Stimulated activated CD8-positive, alpha-beta memory T cell treated with anti-CD3 and anti-CD28 coated beads, Interleukin-4, amount 100 ng/mL, for 4 hours (primary cell): ENCODE results near the gene HAGH.

Experiments used
- DNase-seq, 2 donors: peaks; one replicate each; pipeline ENCODE4 v3.0.0-alpha.2; 2020; ENCODE audit warnings: low read depth in 2 of 2, low spot score in 1 of 2

Gene HAGH

DNA sequence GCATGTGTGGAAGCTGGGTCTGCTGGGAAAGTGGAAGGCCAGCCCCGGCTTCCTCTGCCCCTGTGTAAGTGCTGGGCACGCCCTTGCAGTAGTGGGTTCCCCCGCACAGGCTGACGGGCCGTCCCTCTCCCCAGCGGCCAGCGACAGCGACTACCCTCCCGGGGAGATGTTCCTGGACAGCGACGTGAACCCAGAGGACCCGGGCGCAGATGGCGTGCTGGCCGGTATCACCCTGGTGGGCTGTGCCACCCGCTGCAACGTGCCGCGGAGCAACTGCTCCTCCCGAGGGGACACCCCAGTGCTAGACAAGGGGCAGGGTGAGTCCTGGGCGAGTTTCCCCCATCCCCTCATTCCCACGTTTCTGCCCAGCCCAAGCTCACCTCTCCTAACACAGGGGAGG, 60.8 kb downstream of the HAGH start:
- no peak for DNase-seq

DNA sequence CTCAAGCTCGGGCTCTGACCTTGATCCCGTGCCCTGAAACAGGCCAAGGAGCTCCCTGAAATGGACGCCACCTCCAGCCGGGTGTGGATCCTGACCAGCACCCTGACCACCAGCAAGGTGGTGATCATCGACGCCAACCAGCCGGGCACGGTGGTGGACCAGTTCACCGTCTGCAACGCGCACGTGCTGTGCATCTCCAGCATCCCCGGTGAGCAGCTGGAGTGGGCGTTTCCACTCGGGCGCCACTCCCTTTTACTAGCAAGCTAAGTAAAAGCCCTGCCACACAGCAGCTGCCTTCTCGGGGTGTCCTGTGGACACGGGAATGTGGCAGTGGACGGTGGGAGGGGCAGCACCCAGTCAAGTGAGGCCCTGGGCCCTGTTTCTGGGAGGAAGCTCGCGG, 61.7 kb downstream of the HAGH start:
- DNase-seq, result no peak

DNA sequence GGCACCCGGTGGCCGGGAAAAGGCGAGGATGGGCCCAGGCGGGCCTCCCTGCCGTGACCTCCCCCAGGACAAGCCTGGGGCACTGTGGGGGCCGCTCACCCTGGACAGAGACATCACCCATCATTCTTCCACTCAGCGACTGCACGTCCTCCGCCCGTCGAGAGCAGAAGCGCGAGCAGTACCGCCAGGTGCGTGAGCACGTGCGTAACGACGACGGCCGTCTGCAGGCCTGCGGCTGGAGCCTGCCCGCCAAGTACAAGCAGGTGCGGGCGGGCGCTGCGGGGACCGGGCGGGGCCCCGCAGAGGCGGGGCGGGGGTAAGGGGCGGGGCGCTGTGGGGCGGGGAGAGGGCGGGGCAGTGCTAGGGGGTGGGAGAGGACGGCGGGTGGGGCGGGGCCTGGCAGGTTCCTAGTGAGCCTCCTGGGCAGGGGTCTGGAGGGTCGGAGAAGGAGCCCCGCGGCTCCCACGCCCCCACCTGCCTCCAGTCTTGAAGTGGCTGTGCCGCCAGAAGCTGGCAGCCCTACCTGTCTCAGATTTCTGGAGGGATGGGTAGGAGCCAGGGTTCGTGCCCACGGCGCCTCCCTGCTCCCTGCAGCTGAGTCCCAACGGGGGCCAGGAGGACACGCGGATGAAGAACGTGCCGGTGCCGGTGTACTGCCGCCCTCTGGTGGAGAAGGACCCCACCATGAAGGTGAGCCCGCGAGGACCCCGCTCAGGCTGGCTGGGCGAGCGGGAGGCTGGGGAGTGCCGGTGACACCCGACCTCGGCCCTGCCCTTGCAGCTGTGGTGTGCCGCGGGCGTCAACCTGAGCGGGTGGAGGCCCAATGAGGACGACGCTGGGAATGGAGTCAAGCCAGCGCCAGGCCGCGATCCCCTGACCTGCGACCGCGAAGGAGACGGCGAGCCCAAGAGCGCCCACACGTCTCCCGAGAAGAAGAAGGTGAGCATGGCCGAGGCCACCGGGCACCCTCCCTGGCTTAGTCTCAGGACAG, 62.8 kb downstream of the HAGH start:
- DNase-seq, result no peak

DNA sequence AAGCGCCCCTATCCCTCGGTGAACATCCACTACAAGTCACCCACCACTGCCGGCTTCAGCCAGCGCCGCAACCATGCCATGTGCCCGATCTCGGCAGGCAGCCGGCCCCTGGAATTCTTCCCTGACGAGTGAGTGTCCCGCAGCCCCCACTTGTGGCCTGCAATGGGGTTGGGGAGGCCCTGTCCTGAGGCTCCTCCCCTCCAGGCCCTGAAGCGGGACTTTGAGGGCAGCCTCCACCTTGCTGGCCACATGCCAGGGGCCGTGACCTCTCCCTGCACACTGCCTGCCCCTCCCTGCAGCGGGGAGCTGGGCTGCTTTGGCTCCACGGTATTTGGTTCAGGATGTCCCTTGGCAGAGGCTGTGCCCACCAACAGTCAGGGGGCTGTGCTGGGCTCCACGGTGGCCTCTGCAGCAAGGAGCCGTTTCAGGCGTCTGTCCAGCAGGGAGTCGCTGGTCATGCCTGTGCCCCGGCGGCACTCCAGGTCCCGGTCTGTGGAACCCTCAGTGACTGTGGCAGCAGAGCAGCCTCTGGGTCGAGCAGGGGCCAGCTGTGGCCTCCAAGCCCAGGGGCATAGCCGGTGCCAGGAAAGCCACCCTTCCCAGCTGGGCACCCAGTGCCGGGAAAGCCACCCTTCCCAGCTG, 63.6 kb downstream of the HAGH start:
- no peak for DNase-seq

DNA sequence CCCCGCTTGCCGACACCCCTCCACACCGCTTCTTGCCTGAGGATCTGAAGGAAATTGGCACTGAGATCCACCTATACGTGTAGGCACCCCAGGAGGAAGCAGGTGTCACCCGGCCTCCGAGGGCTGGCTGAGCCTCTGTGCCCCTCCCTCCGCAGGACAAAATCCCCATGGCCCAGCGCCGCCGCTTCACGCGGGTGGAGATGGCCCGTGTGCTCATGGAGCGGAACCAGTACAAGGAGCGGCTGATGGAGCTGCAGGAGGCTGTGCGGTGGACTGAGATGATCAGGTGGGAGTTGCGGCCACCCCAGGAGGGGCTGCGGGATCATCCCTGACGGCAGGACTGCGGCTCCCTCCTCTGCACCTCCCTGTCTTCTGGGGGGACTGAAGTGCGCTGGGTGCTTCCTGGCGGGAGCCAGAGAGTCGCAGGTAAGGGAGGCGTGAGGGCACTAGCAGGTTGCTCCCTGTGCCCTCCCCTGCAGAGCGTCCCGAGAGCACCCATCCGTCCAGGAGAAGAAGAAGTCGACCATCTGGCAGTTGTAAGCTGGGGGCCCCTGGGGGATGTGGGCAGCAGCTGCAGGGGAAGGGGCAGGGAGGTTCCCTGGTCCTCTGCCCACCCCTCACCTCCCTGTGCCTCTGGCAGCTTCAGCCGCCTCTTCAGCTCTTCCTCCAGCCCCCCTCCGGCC, 64.3 kb downstream of the HAGH start:
- DNase-seq, result no peak

DNA sequence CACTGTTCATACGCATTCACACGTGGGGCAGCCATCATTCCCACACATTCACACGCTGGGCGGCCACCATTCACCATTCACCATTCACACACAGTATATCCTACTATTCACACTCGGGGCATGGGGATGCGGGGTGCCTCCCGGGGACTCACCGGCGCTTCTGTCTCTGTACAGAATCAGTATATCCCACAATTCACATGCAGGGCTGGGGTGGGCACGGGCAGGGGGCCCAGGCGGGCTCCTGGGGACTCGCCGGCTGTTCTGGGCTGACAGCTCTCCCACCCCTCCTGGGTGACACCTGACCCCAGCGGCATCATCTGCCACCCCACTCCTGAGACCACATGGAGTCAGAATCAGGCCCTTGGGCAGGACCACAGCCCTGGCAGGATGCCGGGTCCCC, 64.9 kb downstream of the HAGH start:
- DNase-seq, result no peak

DNA sequence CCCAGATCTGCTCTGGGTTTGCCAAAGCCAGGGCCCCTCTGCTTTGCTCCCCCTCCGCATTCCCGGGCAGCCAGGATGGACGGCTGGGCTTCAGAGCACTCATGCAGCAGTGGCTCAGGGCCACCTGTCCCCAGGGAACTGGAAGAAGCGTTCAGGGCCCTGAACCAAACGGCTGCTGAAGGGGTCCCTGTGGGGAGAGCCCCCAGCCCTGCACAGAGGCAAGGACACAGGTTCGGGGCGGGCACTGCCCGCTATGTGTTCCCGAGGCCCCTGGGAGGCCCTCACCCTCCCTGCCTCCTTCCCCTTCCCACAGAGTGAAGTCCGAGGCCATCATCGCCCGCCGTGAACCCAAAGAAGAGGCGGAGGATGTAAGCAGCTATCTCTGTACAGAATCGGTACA, 65.7 kb downstream of the HAGH start:
- DNase-seq, result no peak

DNA sequence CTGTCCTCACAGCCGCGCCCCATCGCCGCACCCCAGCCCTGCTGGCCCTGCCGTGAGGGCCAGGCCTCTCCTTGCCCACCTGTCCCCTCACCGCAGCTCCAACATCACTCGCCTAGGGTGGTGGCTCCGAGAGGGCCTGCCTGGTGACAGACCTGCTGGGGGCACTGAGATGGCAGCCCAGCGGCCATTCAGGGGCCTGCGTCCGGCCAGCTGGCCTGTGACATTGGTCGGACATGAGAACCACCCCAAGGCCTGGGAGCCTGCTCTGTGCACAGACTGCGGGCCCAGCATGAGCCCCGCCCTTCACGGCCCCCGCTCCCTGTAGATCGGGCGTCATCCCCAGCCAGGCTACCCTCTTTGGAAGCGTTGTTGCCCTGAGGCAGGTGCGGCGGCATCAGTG, 67.1 kb downstream of the HAGH start:
- no peak for DNase-seq

DNA sequence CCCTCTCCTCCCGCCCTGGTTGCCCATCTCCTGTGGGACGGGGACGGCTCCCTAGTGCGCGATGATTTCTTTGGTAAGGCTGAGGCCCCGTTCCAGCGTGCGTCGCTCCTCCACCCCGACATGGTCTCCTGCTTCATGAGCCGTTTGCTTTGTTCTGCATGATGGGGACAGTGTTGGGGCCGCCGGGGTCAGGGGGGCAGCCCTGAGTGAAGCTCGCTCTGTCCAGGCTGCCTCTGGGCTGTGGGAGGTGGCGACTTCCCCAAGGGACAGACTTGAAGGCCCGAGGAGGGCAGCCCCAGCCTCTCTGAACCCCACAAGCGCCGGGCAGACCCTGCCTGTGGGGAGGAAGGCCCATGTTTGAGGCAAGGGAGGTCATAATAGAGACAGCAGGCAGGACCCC, 67.7 kb downstream of the HAGH start:
- DNase-seq, result no peak

DNA sequence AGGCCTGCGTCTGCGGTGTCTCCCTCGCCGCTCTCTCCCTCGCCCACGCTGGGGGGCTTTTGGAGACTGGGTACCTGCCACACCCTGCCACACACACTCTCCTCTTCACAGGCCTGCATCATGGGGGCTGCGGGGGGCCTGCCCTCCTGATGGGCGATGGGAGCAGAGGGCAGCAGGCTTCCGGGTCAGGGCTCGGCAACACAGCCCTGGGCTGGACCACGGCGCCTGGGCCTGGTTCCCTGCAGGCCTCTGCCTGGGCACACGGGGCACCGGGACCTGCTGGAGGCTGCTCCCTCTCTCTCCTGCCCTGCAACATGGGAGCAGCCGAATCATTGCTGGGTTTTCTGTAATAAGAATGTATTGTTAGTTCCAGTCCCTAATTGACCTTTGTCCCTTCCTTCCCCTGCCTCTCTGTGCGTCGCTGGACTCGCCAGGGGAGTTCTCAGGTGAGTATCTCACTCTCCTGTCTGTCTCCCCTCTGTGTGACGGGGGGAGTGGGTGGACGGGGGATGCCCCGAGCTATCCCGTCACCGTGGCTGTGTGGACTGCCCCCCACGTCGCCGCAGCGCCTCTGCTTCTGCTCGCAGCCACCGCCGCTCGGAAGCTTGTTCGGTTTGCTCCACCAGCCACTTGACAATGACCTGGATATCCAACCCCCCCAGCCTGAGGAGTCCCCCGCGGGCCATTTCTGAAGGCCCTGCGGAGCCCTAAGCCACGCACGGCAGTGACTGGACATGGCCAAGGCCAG, 68.7 kb downstream of the HAGH start:
- no peak for DNase-seq
